GM12864 (cell line): ENCODE data around the gene RABGEF1.

ENCODE experiments used
- DNase-seq: peaks from one replicate; pipeline ENCODE4 v3.0.0-alpha.2; 2011; ENCODE audit warnings: low read depth
- H3K4me3 ChIP-seq: 2 replicates; pipeline ENCODE4 v1.5.1; 2011; ENCODE audit warnings: mild to moderate bottlenecking, low read depth, low read length, control low read depth
- CTCF ChIP-seq: IDR thresholded peaks from 2 replicates; pipeline ENCODE4 v1.5.1; 2011; ENCODE audit warnings: low read depth, mild to moderate bottlenecking, moderate library complexity, low read length, control low read depth, inconsistent platforms; ENCODE audit errors: missing control alignments

Gene RABGEF1

GRCh38 chr7:66859339-66859738 is 118.8 kb downstream of the RABGEF1 start:
- no peak overlapping the region for H3K4me3 ChIP-seq
- TF ChIP-seq CTCF = no peak
- no peak for DNase-seq

DNA sequence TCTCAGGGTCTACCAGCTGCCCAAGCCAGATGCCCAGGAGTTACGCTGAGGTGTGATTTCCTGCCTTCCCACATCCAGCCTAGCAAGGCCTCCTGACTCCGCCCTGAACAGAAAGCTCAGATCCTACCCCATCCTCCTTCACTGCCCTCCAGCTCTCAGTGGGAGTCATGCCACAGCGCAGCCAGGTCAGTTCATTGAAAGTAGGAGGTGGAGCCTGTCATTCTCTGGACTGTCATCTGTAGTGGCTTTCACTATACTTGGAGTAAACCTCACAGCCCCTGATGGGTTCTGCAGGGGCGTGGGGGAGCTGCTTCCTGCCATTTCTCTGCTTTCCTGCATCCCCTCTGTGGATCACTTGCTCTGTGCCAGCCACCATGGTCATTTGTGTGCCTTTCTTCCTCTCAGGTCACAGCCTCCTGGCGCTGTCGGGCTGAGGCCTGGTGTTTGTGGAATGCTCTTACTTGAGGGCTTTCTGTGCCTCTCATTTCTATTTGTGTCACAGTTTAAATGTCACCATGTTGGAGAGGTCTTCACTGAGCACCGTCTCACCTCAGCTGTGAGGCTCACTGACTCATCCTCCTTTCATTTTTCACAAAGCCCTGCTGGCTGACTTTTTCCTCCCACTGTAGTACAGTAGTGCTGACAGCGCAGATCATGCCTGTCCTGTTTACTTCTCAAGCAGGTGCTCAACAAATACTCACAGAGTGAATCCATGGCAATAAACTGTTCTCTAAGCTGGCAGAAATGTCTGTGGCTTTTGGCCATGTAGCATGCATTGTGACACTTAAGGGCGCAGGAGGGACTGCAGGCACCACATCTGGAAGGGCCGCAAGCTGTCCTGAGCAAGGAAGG is 119.5 kb downstream of the RABGEF1 start:
- DNase-seq = no peak
- no peak for TF ChIP-seq CTCF
- H3K4me3 ChIP-seq = no peak overlapping the region

DNA sequence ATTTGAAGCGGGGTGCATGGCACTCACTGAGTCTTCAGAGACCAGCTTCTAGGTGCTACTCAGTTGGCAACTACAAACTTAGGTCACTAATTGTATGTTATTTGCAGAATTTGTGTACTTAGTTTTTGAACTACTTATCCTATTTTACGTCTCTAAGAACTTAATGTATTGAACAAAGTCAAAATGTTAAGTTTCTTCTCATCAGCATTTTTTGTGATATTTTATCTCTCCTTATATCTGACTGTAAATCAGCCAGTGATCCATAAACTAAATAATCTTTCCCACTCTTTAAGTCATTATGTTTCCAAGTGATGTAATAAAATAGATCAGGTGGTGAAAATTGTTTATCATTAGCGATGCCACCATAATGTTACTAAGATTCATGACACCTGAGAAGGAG is 120.2 kb downstream of the RABGEF1 start:
- DNase-seq = no peak
- TF ChIP-seq CTCF = no peak
- H3K4me3 ChIP-seq = no peak overlapping the region
